HEK293 (cell line): ENCODE measurements around the gene SETD1A.

Experiments
- CTCF ChIA-PET: fragments of 350-600 bp; formaldehyde crosslinking; extraction: SDS; loops from one replicate; lab custom pipeline; 2021; ENCODE audit warnings: antibody characterized with exemption; lab: Yijun Ruan, JAX
- POLR2A ChIA-PET: fragments of 300-600 bp; formaldehyde crosslinking; extraction: SDS; loops from one replicate; lab custom pipeline; 2020; ENCODE audit warnings: antibody characterized with exemption, inconsistent platforms; lab: Yijun Ruan, JAX
- H3K27ac ChIP-seq: fragments of 200-500 bp; sonication (Bioruptor generic); 2 replicates; pipeline ENCODE4 v1.5.1; 2014; ENCODE audit warnings: low read depth, low read length, control low read depth, inconsistent platforms; ENCODE audit errors: extremely low read depth
- H3K36me3 ChIP-seq, 2 experiments: fragments of 200-500 bp in 1 of 2; sonication (Bioruptor generic) in 1 of 2; 1 replicate in 1 of 2; 2 replicates in 1 of 2; pipeline ENCODE4 v1.5.1; 2014 to 2017; ENCODE audit warnings: inconsistent platforms in 2 of 2, low read length in 2 of 2; ENCODE audit not compliant: control insufficient read depth in 2 of 2, insufficient read depth in 1 of 2
- H3K4me1 ChIP-seq: fragments of 200-500 bp; sonication (Bioruptor generic); 2 replicates; pipeline ENCODE4 v1.5.1; 2014; ENCODE audit warnings: mild to moderate bottlenecking, low read length, inconsistent platforms; ENCODE audit not compliant: control insufficient read depth, insufficient read depth
- H3K4me3 ChIP-seq: 2 replicates; pipeline ENCODE4 v1.5.1; 2011; ENCODE audit warnings: low read depth, mild to moderate bottlenecking, control low read depth, low read length, moderate library complexity
- H3K9me3 ChIP-seq: fragments of 200-500 bp; sonication (Bioruptor generic); 2 replicates; pipeline ENCODE4 v1.5.1; 2014; ENCODE audit warnings: low read depth, low read length, inconsistent platforms; ENCODE audit not compliant: control insufficient read depth, insufficient read depth
- GFI1B ChIP-seq: fragments of 450-650 bp; formaldehyde crosslinking; IDR thresholded peaks from 2 replicates; pipeline ENCODE4 v1.5.1; 2016; ENCODE audit warnings: missing biosample characterization, missing genetic modification characterization
- GLIS1 ChIP-seq: fragments of 450-650 bp; formaldehyde crosslinking; IDR thresholded peaks from 2 replicates; pipeline ENCODE4 v1.5.1; 2016; ENCODE audit warnings: missing biosample characterization, missing genetic modification characterization
- KLF9 ChIP-seq: fragments of 450-650 bp; formaldehyde crosslinking; IDR thresholded peaks from 2 replicates; pipeline ENCODE4 v1.5.1; 2016; ENCODE audit warnings: missing biosample characterization, missing genetic modification characterization, low read depth
- REPIN1 ChIP-seq: fragments of 450-650 bp; formaldehyde crosslinking; IDR thresholded peaks from 2 replicates; pipeline ENCODE4 v1.5.1; 2017; ENCODE audit warnings: missing biosample characterization, missing genetic modification characterization, low read depth
- ZBTB8A ChIP-seq: fragments of 450-650 bp; formaldehyde crosslinking; IDR thresholded peaks from 2 replicates; pipeline ENCODE4 v1.5.1; 2016; ENCODE audit warnings: missing biosample characterization, missing genetic modification characterization
- ZNF112 ChIP-seq: fragments of 450-650 bp; formaldehyde crosslinking; IDR thresholded peaks from 2 replicates; pipeline ENCODE4 v1.5.0; 2017; ENCODE audit warnings: missing biosample characterization, missing genetic modification characterization
- ZNF2 ChIP-seq: fragments of 450-650 bp; formaldehyde crosslinking; IDR thresholded peaks from 2 replicates; pipeline ENCODE4 v1.5.1; 2016; ENCODE audit warnings: missing biosample characterization, missing genetic modification characterization
- ZNF24 ChIP-seq: fragments of 450-650 bp; formaldehyde crosslinking; IDR thresholded peaks from 2 replicates; pipeline ENCODE4 v1.5.1; 2016; ENCODE audit warnings: missing biosample characterization, missing genetic modification characterization
- ZNF274 ChIP-seq, 2 experiments: fragments of 200-500 bp in 1 of 2; fragments of 450-650 bp in 1 of 2; sonication (Bioruptor generic) in 1 of 2; formaldehyde crosslinking in 1 of 2; IDR thresholded peaks; 2 replicates each; pipeline versions ENCODE4 v1.5.1 to v1.6.1; 2014 to 2016; ENCODE audit warnings: borderline replicate concordance in 1 of 2, inconsistent platforms in 1 of 2, low read length in 1 of 2, missing biosample characterization in 1 of 2, missing genetic modification characterization in 1 of 2
- ZNF302 ChIP-seq: fragments of 450-650 bp; formaldehyde crosslinking; IDR thresholded peaks from 2 replicates; pipeline ENCODE4 v1.5.1; 2016; ENCODE audit warnings: missing biosample characterization, missing genetic modification characterization, low read depth
- ZNF341 ChIP-seq: fragments of 450-650 bp; formaldehyde crosslinking; IDR thresholded peaks from 2 replicates; pipeline ENCODE4; 2016; ENCODE audit warnings: low read depth, missing biosample characterization, missing genetic modification characterization
- ZNF350 ChIP-seq: fragments of 450-650 bp; formaldehyde crosslinking; IDR thresholded peaks from 2 replicates; pipeline ENCODE4 v1.5.0; 2017; ENCODE audit warnings: missing biosample characterization, mild to moderate bottlenecking, missing genetic modification characterization
- ZNF366 ChIP-seq: fragments of 450-650 bp; formaldehyde crosslinking; conservative IDR thresholded peaks from 2 replicates; pipeline ENCODE4 v1.5.1; 2016; ENCODE audit warnings: missing biosample characterization, missing genetic modification characterization
- ZNF416 ChIP-seq: fragments of 450-650 bp; formaldehyde crosslinking; IDR thresholded peaks from 2 replicates; pipeline ENCODE4 v1.5.1; 2016; ENCODE audit warnings: missing biosample characterization, missing genetic modification characterization
- ZNF501 ChIP-seq: fragments of 450-650 bp; formaldehyde crosslinking; IDR thresholded peaks from 2 replicates; pipeline ENCODE4 v1.5.1; 2016; ENCODE audit warnings: missing biosample characterization, missing genetic modification characterization
- ZNF529 ChIP-seq: fragments of 450-650 bp; formaldehyde crosslinking; IDR thresholded peaks from 2 replicates; pipeline ENCODE4 v1.5.1; 2017; ENCODE audit warnings: missing genetic modification characterization, missing biosample characterization; ENCODE audit not compliant: insufficient replicate concordance
- ZNF544 ChIP-seq: fragments of 450-650 bp; formaldehyde crosslinking; IDR thresholded peaks from 2 replicates; pipeline ENCODE4 v1.5.0; 2017; ENCODE audit warnings: missing biosample characterization, missing genetic modification characterization
- ZNF624 ChIP-seq: fragments of 450-650 bp; formaldehyde crosslinking; IDR thresholded peaks from 2 replicates; pipeline ENCODE4 v1.5.1; 2017; ENCODE audit warnings: missing biosample characterization, missing genetic modification characterization
- ZNF629 ChIP-seq: fragments of 450-650 bp; formaldehyde crosslinking; IDR thresholded peaks from 2 replicates; pipeline ENCODE4 v1.5.1; 2017; ENCODE audit warnings: missing biosample characterization, missing genetic modification characterization
- ZNF664 ChIP-seq: fragments of 450-650 bp; formaldehyde crosslinking; IDR thresholded peaks from 2 replicates; pipeline ENCODE4 v1.5.1; 2016; ENCODE audit warnings: missing biosample characterization, missing genetic modification characterization
- ZNF701 ChIP-seq: fragments of 450-650 bp; formaldehyde crosslinking; IDR thresholded peaks from 2 replicates; pipeline ENCODE4 v1.5.1; 2016; ENCODE audit warnings: missing biosample characterization, missing genetic modification characterization
- ZXDB ChIP-seq: fragments of 450-650 bp; formaldehyde crosslinking; IDR thresholded peaks from 2 replicates; pipeline ENCODE4 v1.5.1; 2016; ENCODE audit warnings: missing biosample characterization, missing genetic modification characterization
- TF ChIP-seq, protein P1 (sequence below): IDR thresholded peaks from 2 replicates; pipeline ENCODE4 v1.6.1; 2011; ENCODE audit warnings: mild to moderate bottlenecking, low read depth, low read length, borderline replicate concordance
- TF ChIP-seq, protein P2 (sequence below): fragments of 450-650 bp; formaldehyde crosslinking; IDR thresholded peaks from 2 replicates; pipeline ENCODE4 v1.5.1; 2016; ENCODE audit warnings: missing biosample characterization, missing genetic modification characterization
- TF ChIP-seq, protein P3 (sequence below): fragments of 450-650 bp; formaldehyde crosslinking; IDR thresholded peaks from 2 replicates; pipeline ENCODE4 v1.5.1; 2017; ENCODE audit warnings: missing biosample characterization, missing genetic modification characterization
- TF ChIP-seq, protein P4 (sequence below): fragments of 450-650 bp; formaldehyde crosslinking; IDR thresholded peaks from 2 replicates; pipeline ENCODE4 v1.5.1; 2017; ENCODE audit warnings: missing biosample characterization, missing genetic modification characterization
- TF ChIP-seq, protein P5 (sequence below): fragments of 450-650 bp; formaldehyde crosslinking; IDR thresholded peaks from 2 replicates; pipeline ENCODE4 v1.5.1; 2016; ENCODE audit warnings: missing biosample characterization, missing genetic modification characterization
- TF ChIP-seq, protein P6 (sequence below): sonication (generic); formaldehyde crosslinking; IDR thresholded peaks from 2 replicates; pipeline ENCODE4 v1.8.1; 2022; ENCODE audit warnings: mild to moderate bottlenecking, moderate library complexity, missing genetic modification reagents

SETD1A gene

DNA sequence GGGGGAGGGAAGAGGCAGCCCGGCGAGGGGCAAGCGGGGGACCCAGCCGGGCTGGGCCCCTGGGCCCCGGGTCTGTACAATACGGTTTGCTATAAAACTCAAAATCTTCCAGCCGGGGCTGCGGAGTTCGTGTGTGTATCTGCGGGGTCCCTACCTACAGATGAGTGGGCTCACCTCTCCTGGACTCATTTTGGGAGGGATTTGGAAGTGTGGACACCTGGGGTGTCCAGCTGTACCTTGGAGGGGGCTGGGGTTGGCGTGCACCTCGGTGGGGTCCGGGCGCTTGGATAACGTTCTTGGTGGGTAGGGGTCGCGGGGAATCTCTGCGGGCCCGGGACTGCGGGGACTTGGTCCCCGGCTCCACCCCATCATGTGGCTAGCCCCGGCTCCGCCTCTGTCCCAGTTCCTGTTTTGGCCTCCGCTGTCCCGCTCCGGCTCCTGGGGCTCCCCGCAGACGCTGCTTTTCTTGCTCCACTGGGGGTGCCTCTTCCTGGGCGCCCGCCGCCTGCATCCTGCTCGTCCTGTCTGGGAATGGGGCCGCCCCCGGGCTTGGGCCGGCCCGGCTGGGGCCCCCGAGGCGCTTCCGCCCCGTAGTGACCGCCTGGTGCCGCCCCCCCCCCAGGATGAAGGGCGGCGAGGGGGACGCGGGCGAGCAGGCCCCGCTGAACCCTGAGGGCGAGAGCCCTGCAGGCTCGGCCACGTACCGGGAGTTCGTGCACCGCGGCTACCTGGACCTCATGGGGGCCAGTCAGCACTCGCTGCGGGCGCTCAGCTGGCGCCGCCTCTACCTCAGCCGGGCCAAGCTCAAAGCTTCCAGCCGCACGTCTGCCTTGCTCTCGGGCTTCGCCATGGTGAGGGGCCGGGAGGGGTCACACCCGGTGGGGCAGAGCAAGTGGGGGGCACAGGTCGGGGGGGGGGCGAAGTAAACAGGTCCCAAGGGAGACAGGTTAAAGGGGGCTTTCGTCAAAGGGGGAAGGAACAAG lies 8.6 kb upstream of the SETD1A start, which contains the start of gene ORAI3:
TSS of gene ORAI3 (plus strand) at position 402 of the 983 bp plus-strand sequence. CDS start at position 624, 222 bp downstream.
- peaks cover 2% of the 10 kb centered on the region; the same call in 1 of the 2 replicates for H3K4me1 ChIP-seq
- H3K9me3 ChIP-seq, result no peaks in the 10 kb centered on the region
- H3K4me3 ChIP-seq, result peak within 1 kb of the TSS; percentile 69
- CTCF ChIA-PET, result interaction anchor here (0.6 to 1.5 kb wide), 5 partner anchors 8 to 511 kb away, joined by 3 to 6 read pairs (median 4); no protein-coding TSS in a partner anchor
- peak within 1 kb of the TSS; percentile 45; the same call in 1 of the 2 replicates for H3K27ac ChIP-seq
- peaks cover 11 to 27% of the 10 kb centered on the region in 2 experiments; a peak in 2 of 3 replicates for H3K36me3 ChIP-seq
- POLR2A ChIA-PET, result interaction anchor here (0.6 to 1.2 kb wide), 7 partner anchors 8 to 764 kb away, joined by 3 to 4 read pairs (median 3); partner anchors contain the start of genes KAT8, SETD1A and ZNF843
- no peak for TF ChIP-seq ZNF701 (tag by site-specific recombination)
- no peak for TF ChIP-seq ZNF529
- TF ChIP-seq, protein P1, sequence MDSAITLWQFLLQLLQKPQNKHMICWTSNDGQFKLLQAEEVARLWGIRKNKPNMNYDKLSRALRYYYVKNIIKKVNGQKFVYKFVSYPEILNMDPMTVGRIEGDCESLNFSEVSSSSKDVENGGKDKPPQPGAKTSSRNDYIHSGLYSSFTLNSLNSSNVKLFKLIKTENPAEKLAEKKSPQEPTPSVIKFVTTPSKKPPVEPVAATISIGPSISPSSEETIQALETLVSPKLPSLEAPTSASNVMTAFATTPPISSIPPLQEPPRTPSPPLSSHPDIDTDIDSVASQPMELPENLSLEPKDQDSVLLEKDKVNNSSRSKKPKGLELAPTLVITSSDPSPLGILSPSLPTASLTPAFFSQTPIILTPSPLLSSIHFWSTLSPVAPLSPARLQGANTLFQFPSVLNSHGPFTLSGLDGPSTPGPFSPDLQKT, result no peak
- no peak for TF ChIP-seq ZNF544 (tag by site-specific recombination)
- TF ChIP-seq, protein P2, sequence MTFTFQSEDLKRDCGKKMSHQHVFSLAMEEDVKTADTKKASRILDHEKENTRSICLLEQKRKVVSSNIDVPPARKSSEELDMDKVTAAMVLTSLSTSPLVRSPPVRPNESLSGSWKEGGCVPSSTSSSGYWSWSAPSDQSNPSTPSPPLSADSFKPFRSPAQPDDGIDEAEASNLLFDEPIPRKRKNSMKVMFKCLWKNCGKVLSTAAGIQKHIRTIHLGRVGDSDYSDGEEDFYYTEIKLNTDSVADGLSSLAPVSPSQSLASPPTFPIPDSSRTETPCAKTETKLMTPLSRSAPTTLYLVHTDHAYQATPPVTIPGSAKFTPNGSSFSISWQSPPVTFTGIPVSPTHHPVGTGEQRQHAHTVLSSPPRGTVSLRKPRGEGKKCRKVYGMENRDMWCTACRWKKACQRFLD (tag by site-specific recombination), result no peak
- no peak for TF ChIP-seq ZNF629
- TF ChIP-seq, protein P3, sequence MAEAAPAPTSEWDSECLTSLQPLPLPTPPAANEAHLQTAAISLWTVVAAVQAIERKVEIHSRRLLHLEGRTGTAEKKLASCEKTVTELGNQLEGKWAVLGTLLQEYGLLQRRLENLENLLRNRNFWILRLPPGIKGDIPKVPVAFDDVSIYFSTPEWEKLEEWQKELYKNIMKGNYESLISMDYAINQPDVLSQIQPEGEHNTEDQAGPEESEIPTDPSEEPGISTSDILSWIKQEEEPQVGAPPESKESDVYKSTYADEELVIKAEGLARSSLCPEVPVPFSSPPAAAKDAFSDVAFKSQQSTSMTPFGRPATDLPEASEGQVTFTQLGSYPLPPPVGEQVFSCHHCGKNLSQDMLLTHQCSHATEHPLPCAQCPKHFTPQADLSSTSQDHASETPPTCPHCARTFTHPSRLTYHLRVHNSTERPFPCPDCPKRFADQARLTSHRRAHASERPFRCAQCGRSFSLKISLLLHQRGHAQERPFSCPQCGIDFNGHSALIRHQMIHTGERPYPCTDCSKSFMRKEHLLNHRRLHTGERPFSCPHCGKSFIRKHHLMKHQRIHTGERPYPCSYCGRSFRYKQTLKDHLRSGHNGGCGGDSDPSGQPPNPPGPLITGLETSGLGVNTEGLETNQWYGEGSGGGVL (tag by site-specific recombination), result no peak; the same call in 1 of the 2 replicates
- TF ChIP-seq ZNF2 (tag by site-specific recombination), result no peak
- TF ChIP-seq ZNF341 (tag by site-specific recombination), result no peak
- no peak for TF ChIP-seq ZNF302 (tag by site-specific recombination)
- no peak for TF ChIP-seq ZNF416
- 0 out of 2 replicates have a peak, but pooled peaks have one; percentile 29 for TF ChIP-seq ZNF501 (tag by site-specific recombination)
- TF ChIP-seq ZNF664 (tag by site-specific recombination), result no peak
- no peak for TF ChIP-seq REPIN1 (tag by site-specific recombination)
- no peak for TF ChIP-seq ZNF366
- no peak for TF ChIP-seq ZNF24 (tag by site-specific recombination)
- TF ChIP-seq KLF9 (tag by site-specific recombination), result no peak; the same call in 1 of the 2 replicates
- peak; percentile 45; the same call in 1 of the 2 replicates for TF ChIP-seq ZXDB (tag by site-specific recombination)
- no peak for TF ChIP-seq ZNF112 (tag by site-specific recombination)
- TF ChIP-seq ZNF624 (tag by site-specific recombination), result no peak
- no peak for TF ChIP-seq ZNF274 (IDR thresholded peaks at IDR 0.05; ENCODE audit: low read length)
- no peak for TF ChIP-seq ZNF274 (tag by site-specific recombination; IDR thresholded peaks at IDR 0.05; ENCODE audit: borderline replicate concordance)
- TF ChIP-seq, protein P4, sequence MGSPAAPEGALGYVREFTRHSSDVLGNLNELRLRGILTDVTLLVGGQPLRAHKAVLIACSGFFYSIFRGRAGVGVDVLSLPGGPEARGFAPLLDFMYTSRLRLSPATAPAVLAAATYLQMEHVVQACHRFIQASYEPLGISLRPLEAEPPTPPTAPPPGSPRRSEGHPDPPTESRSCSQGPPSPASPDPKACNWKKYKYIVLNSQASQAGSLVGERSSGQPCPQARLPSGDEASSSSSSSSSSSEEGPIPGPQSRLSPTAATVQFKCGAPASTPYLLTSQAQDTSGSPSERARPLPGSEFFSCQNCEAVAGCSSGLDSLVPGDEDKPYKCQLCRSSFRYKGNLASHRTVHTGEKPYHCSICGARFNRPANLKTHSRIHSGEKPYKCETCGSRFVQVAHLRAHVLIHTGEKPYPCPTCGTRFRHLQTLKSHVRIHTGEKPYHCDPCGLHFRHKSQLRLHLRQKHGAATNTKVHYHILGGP, result no peak
- no peak for TF ChIP-seq ZNF350 (tag by site-specific recombination)
- TF ChIP-seq ZBTB8A, result peak; percentile 92
- no peak for TF ChIP-seq GFI1B (tag by site-specific recombination)
- TF ChIP-seq, protein P5, sequence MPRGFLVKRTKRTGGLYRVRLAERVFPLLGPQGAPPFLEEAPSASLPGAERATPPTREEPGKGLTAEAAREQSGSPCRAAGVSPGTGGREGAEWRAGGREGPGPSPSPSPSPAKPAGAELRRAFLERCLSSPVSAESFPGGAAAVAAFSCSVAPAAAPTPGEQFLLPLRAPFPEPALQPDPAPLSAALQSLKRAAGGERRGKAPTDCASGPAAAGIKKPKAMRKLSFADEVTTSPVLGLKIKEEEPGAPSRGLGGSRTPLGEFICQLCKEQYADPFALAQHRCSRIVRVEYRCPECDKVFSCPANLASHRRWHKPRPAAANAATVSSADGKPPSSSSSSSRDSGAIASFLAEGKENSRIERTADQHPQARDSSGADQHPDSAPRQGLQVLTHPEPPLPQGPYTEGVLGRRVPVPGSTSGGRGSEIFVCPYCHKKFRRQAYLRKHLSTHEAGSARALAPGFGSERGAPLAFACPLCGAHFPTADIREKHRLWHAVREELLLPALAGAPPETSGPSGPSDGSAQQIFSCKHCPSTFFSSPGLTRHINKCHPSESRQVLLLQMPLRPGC, result no peak
- TF ChIP-seq GLIS1 (tag by site-specific recombination), result peak; percentile 68
- TF ChIP-seq, protein P6, sequence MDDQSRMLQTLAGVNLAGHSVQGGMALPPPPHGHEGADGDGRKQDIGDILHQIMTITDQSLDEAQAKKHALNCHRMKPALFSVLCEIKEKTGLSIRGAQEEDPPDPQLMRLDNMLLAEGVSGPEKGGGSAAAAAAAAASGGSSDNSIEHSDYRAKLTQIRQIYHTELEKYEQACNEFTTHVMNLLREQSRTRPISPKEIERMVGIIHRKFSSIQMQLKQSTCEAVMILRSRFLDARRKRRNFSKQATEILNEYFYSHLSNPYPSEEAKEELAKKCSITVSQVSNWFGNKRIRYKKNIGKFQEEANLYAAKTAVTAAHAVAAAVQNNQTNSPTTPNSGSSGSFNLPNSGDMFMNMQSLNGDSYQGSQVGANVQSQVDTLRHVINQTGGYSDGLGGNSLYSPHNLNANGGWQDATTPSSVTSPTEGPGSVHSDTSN (CRISPR knock-in tag), result no peak
